Measurements from ENCODE around the gene ZW10. TPM values are rescaled to one million over a fixed set of nuclear protein-coding genes. Genes with fewer than 3 reads are reported as not detected.
"Not testable (repeated sequence)": the region's sequence is repeated elsewhere in the genome, so short reads cannot be mapped to it uniquely, and the experiment has no call there.

ZW10 gene
- polyA plus RNA-seq, 3 donors: 24.5 to 26.7 (median 25.3) TPM

DNA sequence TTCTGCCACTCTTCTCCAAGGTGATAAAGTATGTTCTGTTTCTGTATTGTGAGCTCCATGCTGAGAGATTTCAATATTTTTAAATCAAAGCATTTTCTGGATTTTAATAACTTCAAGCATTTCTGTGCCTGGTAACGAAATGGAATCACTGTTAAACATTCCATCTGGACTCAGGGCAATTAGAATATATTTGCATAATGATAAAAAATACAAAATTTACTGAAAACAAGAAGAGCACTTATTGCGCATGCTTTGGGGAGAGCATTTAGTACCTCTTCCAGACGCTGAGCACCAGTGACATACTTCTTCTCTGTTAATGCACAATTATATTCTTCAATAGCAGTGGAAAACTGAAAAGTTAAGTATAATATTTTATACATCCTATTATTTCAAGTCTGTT lies 13.3 kb downstream of the ZW10 start:
- no peak for DNase-seq (ENCODE audit: low read depth in 3 of 3, low spot score in 2 of 3)

DNA sequence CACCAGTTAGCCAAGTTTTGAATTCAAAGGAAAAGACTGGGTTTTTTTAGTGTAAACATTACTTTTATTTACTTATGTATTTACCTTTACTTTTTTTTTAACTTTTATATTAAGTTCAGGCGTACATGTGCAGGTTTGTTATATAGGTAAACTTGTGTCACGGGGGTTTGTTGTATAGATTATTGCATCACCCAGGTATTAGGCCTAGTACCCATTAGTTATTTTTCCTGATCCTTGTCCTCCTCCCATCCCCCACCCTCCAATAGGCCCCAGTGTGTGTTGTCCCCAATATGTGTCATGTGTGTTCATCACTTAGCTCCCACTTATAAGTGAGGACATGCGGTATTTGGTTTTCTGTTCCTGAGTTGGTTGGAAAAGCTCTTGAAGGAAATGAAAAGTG lies 20.6 kb downstream of the ZW10 start:
- DNase-seq (ENCODE audit: low read depth in 3 of 3, low spot score in 2 of 3): no peak

DNA sequence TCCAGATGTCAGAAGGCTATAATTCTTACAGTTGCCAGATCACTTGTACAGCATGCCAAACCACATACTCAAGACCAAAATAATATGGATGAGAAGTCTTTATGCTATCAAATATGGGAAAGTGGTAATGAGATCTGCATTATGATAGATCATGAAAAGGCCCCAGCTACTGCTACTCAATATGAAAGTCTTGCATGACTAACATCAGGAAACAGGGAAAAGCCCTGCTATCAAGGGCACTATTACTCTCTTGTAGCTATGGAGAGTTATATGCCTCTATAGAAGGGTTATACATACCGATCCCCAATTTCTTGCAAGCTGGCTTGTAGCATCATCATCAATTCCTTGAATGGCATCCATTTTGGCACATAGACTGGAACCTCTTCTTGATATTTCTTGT lies 37.2 kb downstream of the ZW10 start:
- no peak for DNase-seq (ENCODE audit: low read depth in 3 of 3, low spot score in 2 of 3)

DNA sequence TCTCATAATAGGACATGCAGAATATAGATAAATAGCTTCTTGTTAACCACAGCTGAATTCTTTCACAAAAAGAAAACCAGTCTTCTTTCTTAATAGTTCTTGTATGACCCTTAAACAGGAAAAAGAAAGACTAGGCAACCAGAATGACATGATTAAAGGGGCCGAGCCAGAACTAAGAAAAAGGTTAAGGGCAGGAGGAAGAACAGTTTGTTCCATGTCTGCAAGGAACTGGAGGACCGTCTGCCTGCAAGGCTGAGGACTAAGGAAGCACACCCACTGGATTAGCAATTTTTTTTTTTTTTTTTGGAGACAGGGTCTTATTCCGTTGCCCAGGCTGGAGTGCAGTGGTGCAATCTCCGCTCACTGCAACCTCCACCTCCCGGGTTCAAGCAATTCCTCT lies 41.4 kb downstream of the ZW10 start:
- no peak for DNase-seq (ENCODE audit: low read depth in 3 of 3, low spot score in 2 of 3)

DNA sequence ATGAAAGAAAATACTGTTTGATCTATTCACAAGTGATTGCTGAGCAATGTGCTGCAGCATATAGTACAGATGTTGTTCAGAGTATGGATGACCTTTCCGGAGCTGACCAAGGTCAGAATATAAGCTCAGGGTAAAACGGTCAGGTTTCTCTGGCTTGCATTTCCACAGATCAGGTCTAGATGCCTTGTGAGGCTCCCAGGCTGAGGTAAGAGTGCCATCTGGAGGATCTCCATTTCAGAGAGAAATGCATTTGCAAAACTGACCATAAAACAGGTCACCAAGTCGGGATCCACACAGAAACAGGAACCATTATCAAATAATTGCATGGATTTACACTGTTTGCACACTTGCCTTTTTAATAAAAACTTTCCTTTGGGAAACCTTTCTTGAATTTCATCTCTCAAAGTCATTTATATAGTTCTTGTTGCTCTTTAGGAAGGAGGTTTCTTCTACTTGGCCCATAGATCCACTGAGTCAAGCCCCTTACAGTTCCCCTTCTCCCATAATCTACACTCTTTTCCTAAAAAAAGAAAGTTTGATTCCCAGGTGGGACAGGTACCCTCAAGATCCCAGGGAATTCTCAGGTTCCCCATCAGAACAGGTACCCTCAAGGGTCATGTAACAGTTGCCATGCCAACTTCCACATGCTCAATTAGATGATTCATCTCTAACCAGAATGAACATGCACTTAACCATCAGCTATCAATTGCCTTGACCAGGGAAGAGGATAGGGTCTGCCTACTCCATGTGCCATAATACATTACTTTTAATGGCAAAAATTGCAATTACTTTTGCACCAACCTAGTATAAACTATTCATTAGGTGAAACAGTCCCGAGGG lies 42.4 kb downstream of the ZW10 start:
- DNase-seq (ENCODE audit: low read depth in 3 of 3, low spot score in 2 of 3): peak in 2 of 3 donors; percentile 37 to 53

DNA sequence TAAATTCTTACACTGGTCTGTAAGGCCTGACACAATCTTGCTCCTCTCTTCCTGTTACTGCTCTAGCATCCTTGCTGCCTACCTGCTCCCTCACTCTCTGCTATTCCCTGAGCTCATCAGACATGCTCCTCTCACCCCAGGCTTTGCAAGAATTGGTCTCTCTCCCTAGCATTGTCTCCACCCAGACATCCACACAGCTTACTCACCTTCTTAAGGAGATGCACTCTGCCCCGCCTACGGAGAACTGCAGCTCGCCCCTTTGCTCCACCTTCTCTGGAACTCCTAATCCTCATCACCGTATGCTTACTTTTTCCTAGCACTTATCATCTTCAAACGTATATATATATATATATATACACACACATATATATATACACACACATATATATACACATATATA lies 44.0 kb downstream of the ZW10 start:
- no peak for DNase-seq (ENCODE audit: low read depth in 3 of 3, low spot score in 2 of 3)

DNA sequence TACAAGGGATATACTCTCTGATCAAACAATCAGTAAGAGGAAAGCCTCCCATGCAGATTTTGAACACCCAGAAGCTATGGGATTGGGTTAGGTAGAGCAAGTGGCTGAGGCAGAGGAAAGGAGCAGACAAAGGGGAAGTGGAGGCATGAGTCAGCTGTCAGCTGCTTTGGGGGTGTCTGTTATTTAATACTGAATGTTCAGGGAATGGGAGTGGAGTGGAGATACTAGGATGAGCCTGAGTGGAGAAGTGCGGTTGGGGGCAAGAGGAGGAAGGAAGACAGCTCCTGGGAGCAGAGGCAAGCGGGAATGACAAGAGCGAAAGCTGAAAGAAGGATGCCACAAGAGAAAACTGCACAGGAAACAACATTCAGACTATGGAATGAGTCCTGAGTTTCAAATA lies 44.7 kb downstream of the ZW10 start:
- no peak for DNase-seq (ENCODE audit: low read depth in 3 of 3, low spot score in 2 of 3)

DNA sequence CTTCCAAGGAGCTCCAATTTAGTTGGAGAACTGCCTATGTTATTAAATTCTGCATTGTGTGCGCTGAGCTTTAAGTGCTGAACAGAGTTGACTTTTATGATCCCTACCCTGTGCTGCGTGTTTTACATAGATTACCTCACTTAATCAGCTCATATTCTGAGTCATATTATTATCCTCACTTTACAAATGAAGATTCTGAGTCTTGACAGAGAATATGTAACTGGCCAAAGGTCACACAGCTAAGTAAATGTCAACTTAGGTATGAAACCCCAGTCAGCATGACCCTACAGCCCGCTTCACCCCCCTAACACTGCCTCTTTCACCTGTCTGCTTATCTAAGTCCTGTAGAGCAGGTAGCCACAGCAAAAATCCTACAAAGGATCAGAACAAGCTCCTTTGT lies 47.6 kb downstream of the ZW10 start:
- DNase-seq (ENCODE audit: low read depth in 3 of 3, low spot score in 2 of 3): no peak

DNA sequence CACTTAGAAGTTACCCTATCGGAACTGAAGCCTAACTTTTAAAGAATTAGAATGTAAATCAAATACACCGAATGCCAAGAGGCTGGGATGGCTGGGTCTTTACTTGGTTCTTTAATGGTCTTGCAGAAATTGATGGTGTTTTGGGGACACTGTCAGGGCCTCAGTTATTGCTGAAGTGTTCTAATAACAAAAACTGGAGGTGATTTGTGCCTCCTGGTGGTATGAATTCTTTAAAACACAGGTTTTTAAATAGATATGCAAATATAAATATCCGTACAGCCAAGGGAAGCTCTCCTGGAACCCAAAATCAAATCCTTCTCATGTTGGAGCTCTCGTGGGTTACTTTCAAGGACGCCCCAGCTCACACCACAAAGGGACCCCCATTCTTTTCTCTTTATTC lies 48.1 kb downstream of the ZW10 start:
- DNase-seq (ENCODE audit: low read depth in 3 of 3, low spot score in 2 of 3): no peak

DNA sequence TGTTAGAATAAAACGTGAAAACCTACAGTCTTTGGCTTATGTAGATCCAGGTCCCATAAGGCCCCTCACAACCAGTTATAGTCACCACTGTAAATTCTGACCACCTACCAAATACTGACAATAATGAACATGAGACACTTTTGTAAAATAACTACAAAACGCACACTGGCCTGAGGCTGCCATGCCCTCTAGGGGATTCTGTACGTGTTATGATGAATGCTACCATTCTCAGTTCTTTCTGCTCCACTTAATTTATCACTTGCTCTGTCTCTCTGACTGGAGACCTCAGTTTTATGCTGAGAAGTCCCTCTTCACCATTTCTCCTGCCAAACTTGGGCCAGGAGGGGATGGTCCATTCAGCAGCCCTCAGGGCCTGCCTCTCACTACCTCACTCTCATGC lies 48.7 kb downstream of the ZW10 start:
- no peak for DNase-seq (ENCODE audit: low read depth in 3 of 3, low spot score in 2 of 3)

DNA sequence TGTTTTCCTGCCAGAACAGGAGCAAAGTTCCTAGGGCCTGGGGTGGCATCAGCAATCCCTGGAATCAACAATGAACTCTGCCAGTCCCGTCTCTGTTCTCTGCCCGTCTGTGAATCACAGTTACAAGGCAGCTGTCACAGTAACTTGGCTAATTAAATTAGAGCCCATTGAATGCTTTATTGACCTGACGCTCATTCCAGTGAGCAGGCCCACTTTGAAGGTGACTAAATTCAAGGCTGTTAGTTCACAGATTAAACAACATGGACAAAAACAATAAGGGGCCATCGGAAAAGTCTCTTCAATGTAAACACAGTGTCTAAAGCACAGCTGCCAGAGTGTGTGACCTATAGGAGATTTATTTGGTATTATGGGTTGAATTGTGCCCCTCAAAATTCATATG lies 49.7 kb downstream of the ZW10 start:
- no peak for DNase-seq (ENCODE audit: low read depth in 3 of 3, low spot score in 2 of 3)

DNA sequence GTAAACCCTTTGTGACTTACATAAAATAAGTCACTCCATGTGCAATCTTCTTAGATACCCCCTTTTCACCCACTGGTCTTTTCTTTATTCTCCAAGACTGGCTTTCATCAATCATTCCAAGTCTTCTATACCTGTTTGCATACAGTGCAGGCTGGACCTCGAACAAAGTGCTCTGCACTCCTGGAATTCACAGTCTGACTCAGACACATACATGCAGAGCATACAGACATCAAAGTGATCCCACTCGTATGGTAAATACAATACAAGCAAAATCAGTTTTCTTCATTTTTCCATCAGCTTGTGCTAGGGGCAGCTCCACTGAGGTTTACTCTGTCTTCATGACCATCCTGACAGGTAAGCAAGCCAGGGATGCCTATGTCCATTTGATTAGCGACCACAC lies 50.6 kb downstream of the ZW10 start:
- no peak for DNase-seq (ENCODE audit: low read depth in 3 of 3, low spot score in 2 of 3)

DNA sequence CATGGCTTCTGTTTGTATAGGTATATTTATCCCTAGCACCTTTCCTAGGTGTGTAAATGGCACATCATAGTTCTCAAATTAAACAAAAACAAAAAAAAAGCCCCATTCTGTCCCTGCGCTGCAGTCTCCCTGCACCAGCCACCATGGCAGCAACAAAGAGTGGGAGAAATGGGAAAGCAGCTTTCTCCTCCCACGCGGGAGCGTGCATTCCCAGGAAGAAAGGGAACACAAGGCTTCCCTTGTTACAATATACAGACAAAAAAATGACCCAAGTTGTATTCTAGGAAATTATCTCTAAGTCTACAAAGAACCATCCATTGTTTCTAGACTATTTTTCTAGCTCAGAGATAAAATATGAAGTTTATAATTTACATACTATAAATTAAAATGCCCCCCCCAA lies 51.3 kb downstream of the ZW10 start:
- DNase-seq (ENCODE audit: low read depth in 3 of 3, low spot score in 2 of 3): no peak

DNA sequence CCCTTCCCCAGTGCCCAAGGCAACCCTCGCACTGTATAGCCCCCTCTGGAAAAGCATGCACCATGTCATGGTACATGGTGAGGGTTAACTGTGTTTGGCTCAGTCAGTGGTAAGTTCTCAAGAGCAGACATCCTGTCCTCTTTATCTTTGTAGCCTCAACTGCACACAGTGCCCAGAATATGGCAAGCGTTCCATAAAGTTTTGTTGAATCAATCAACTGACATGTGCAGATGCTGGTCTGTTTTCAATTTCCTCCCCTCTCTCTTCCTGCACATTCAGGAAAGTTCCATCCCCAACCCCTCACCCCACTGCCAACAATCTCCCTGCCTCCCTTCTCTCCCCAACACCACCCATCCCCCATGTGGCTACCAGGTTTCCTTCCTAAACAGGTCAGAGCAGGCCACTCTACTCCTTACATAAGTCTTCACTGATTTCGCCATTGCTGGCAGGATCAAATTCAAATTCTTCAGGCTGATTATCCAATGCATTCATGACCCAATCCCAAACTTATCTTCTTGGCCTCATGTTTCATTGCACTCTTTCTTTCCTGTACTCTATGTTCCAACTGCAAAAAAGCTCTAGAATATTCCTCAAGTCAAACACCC lies 51.9 kb downstream of the ZW10 start:
- DNase-seq (ENCODE audit: low read depth in 3 of 3, low spot score in 2 of 3): no peak

DNA sequence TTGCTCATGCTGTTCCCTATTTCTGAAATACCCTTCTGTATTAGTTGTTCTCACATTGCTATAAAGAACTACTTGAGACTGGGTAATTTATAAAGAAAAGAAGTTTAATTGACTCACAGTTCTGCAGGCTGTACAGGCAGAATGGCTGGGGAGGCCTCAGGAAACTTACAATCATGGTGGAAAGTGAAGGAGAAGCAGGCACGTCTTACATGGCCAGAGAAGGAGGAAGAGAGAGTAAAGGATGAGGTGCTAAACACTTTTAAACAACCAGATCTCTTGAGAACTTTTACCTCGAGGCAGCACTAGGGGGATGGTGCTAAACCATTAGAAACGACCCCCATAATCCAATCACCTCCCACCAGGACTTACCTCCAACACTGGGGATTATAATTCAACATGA lies 53.0 kb downstream of the ZW10 start:
- DNase-seq (ENCODE audit: low read depth in 3 of 3, low spot score in 2 of 3): not testable (repeated sequence)

DNA sequence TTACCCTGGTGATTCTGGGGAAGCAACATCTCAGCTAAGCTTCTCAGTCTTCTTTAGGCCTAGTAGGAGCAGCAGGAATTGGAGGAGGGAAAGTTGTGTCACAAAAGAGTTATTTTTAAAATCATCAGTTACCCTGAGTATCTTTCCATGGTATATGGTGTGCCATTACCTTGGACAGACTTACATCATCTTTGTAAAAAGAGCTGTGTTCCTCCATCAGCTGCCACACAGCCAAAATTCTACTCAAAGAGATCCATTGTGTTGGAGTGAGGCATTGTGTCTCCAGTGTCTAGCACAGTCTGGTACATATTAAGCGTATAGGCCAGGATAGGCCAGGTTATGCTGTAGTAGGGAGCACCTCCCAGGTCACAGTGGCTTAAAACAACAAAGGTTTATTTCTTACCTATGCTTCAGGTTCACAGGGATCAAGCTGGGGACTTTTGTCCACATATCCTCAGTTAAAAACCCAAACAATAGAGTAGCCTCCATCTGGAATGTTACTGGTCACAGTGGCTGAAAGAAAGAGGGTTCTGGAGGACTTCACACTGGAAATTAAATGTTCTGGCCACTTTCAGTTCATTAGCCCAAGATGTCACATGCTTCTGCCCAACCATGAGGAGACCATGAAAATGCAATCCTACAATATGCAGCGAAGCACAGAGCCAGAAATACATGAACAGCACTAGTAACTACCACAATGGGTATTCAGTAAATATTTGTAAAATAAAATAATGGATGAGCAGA lies 57.4 kb downstream of the ZW10 start:
- no peak for DNase-seq (ENCODE audit: low read depth in 3 of 3, low spot score in 2 of 3)

DNA sequence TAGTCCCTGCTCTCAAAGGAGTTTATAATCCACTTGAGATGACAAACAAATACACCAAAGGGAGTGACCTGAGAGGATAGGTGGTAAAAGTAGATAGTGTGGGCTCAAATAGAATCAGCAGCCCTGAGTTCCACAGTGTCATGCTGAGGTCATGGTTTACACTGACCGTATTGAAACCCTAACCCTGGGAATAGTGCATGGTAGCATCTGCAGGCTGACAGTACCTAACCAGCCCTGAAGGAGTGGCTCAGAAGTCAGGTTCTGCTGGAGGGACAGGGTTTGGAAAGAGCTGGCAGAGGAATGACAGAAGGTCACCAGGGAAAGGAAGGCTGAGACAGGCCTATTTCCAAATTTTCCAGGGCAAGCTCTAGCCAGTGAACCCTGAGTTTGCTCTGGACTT lies 58.2 kb downstream of the ZW10 start:
- DNase-seq (ENCODE audit: low read depth in 3 of 3, low spot score in 2 of 3): no peak

DNA sequence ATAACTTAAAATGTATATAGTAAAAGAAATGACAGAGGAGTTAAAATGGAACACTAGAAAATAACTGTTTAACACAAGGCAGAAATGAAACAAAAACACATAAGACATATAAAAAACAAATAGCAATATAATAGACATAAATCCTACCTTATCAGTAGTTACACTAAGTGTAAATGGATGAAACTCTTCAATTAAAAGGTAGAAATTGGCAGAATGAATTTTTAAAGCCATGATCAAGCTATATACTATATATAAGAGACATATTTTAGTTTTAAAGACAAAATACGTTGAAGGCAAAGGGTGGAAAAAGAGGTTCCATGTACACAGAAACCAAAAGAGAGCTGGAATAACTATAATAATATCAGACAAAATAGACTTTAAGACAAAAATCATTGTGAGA lies 62.5 kb downstream of the ZW10 start:
- no peak for DNase-seq (ENCODE audit: low read depth in 3 of 3, low spot score in 2 of 3)

DNA sequence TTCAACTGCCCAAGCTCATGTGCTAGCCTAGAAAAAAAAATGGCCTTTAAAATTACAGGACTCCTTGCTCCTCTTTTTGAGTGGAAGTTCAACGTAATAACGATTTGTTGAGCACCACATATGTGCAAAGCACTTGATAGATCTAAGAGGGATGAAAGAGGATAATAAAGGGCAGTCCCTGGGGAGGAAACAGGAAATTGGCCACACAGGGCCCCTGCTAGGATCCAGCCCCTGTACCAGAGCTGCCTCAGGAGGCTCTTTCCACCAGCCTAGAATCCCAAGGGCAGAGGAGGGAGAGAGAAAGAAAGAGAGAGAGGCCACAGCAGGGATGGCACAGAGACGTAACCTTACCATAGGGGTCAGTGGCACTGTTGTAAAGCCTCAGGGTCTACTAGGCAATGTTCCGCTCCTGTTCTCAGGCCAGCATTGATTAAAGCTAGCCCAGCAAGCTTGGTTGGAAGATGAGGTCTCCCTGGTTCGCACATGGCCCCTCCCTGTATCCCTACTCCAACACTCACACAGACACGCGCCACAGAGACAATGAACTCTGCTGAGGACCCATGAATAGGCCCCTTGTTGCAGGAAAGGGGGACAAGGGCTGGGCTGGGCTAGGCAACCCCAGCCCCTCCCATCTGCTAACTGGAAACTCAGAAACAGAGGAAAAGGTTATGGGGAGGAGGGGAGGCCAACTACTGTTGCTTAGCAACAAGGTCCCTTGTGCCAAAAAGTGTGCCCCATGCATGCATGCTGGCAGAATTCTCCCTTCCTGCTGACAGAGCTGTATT lies 67.4 kb downstream of the ZW10 start, which contains the start of gene TMPRSS5:
TSS of gene TMPRSS5 (minus strand) at position 438 of the 785 bp plus-strand sequence. CDS start at position 354, 84 bp downstream.
- no peak for DNase-seq (ENCODE audit: low read depth in 3 of 3, low spot score in 2 of 3)

DNA sequence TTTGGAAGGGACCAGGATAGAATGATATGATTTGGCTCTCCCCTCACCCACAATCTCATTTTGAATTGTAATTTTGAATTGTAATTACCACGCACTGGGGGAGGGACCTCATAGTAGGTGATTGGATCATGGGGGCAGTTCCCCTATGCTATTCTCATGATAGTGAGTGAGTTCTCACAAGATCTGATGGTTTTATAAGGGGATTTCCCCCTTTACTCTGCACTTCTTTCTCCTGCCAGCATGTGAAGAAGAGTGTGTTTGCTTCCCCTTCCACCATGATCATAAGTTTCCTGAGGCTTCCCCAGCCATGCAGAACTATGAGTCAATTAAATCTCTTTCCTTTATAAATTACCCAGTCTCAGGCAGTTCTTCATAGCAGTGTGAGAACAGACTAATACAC lies 69.9 kb downstream of the ZW10 start:
- DNase-seq (ENCODE audit: low read depth in 3 of 3, low spot score in 2 of 3): not testable (repeated sequence)

DNA sequence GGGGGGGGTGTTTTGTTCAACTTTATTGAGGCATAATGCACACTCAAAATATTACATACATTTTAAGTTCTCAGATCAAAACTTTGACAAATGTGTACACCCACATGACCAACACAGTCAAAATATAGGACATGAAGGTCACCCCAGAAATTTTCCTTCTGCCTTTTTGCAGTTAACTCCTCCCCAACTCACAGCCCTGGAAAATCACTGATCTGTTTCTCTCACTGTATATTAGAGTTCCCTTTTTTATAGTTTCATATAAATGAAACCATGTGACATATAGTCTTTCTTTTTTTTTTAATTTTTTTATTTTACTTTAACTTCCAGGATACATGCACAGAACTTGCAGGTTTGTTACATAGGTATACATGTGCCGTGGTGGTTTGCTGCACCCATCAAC lies 72.0 kb downstream of the ZW10 start:
- DNase-seq (ENCODE audit: low read depth in 3 of 3, low spot score in 2 of 3): no peak
